IPS-20b (cell line): Measurements from ENCODE around the gene SHROOM1.

Source experiments
- H3K27ac ChIP-seq: one replicate; pipeline ENCODE4 v1.5.1; 2013; ENCODE audit warnings: low read length
- H3K27me3 ChIP-seq: 2 replicates; pipeline ENCODE4 v1.6.1; 2013; ENCODE audit warnings: mild to moderate bottlenecking, low read length, inconsistent platforms; ENCODE audit not compliant: insufficient read depth
- H3K36me3 ChIP-seq: 2 replicates; pipeline ENCODE4 v1.6.1; 2013; ENCODE audit warnings: low read depth, mild to moderate bottlenecking, inconsistent platforms, low read length, moderate library complexity; ENCODE audit not compliant: insufficient read depth
- H3K4me1 ChIP-seq: 2 replicates; pipeline ENCODE4 v1.6.1; 2013; ENCODE audit warnings: mild to moderate bottlenecking, control low read depth, inconsistent platforms, low read length, moderate library complexity; ENCODE audit not compliant: insufficient read depth
- H3K4me3 ChIP-seq: 2 replicates; pipeline ENCODE4 v1.5.1; 2013; ENCODE audit warnings: mild to moderate bottlenecking, low read length, inconsistent platforms
- H3K9ac ChIP-seq: 2 replicates; pipeline ENCODE4 v1.6.1; 2013; ENCODE audit warnings: low read depth, mild to moderate bottlenecking, inconsistent platforms, low read length, moderate library complexity
- H3K9me3 ChIP-seq: 2 replicates; pipeline ENCODE4 v1.6.1; 2013; ENCODE audit warnings: mild to moderate bottlenecking, low read depth, low read length, inconsistent platforms; ENCODE audit not compliant: insufficient read depth

Gene SHROOM1

GRCh38 chr5:132830436-132831094 is at the start of gene SHROOM1:
SHROOM1 (minus strand) TSS chr5:132830647; CDS start chr5:132826140, 4,507 bp downstream.
- H3K4me3 ChIP-seq, result peak within 1 kb of the TSS; percentile 68
- no peak within 1 kb of the TSS for H3K27ac ChIP-seq
- no peaks in the 10 kb centered on the region for H3K9me3 ChIP-seq
- H3K36me3 ChIP-seq, result no peaks in the 10 kb centered on the region
- H3K27me3 ChIP-seq, result peaks cover 84% of the 10 kb centered on the region
- peaks cover 3% of the 10 kb centered on the region for H3K4me1 ChIP-seq
- H3K9ac ChIP-seq, result no peak within 1 kb of the TSS

DNA sequence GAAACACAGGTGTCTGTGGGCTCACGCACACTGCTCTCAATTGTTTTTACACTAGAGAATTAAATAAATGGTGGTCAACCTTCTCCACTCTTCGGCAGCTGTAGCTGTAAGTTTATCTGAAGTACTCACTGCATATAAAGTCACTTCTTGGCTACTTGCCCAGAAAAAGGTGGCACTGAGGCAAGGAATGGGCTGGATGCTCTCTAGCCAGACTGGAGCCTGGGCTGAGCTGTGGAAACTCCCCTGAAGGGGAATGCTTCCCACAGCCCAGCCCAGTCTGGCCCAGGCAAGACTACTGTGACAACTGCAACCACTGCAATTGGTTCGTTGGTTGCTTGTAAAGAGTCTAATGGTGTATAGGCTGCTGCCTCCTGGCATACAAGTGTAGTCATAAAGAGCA is 47.5 kb upstream of the SHROOM1 start:
- Histone ChIP-seq H3K4me3 (no peak overlapping the region), H3K9ac (no peak overlapping the region), H3K9me3 (no peaks in the 10 kb centered on the region), H3K4me1 (no peaks in the 10 kb centered on the region), H3K27me3 (no peaks in the 10 kb centered on the region), H3K27ac (no peak overlapping the region), H3K36me3 (peaks cover 66% of the 10 kb centered on the region)

DNA sequence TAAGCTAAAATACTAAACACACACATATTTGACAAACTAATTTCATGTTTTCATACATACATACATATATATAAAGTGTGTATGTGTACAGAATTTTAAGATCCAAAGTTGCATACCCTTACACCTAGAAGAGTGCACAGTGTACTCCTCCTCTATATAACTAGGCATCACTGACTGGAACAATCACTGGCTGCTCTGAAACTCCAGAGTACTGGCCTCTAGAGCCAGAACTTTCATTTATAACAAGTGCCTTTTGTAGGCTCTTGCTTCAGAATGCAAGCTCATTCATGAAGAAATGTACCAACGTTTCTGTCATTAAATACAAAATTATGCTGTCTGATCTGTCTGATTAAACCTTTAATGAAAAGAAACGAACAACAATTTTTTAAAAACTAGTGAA is 47.0 kb upstream of the SHROOM1 start:
- Histone ChIP-seq H3K9me3 (no peaks in the 10 kb centered on the region), H3K27ac (no peak overlapping the region)

GRCh38 chr5:132876020-132876759 is 45.7 kb upstream of the SHROOM1 start:
- no peaks in the 10 kb centered on the region for H3K27me3 ChIP-seq
- peaks cover 64% of the 10 kb centered on the region for H3K36me3 ChIP-seq
- H3K4me1 ChIP-seq, result no peaks in the 10 kb centered on the region
- H3K27ac ChIP-seq, result no peak overlapping the region
- H3K9ac ChIP-seq, result no peak overlapping the region
- H3K4me3 ChIP-seq, result no peak overlapping the region
- no peaks in the 10 kb centered on the region for H3K9me3 ChIP-seq

More for the DNA sequence above, 47.0 kb upstream of the SHROOM1 start:
- Histone ChIP-seq H3K36me3 (peaks cover 66% of the 10 kb centered on the region), H3K4me1 (no peaks in the 10 kb centered on the region), H3K27me3 (no peaks in the 10 kb centered on the region), H3K4me3 (no peak overlapping the region), H3K9ac (no peak overlapping the region)

DNA sequence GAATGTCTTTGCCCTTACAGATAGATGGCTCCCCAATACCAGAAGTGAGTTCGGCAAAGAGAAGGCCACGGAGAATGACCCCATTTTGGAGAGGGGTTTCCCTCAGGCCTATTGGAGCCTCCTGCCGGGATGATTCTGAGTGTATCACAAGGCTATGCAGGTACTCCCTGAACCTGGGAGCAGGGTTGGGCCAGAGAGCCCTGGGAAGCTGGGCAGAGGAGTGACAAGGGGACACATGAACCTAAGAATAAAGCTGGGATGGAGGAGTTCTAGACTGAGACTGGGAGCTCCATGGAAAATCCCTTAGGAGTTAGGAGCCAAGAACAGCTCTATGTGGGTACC is 43.5 kb upstream of the SHROOM1 start:
- no peaks in the 10 kb centered on the region for H3K4me1 ChIP-seq
- no peaks in the 10 kb centered on the region for H3K27me3 ChIP-seq
- H3K9ac ChIP-seq, result no peak overlapping the region
- H3K4me3 ChIP-seq, result no peak overlapping the region
- no peak overlapping the region for H3K27ac ChIP-seq
- no peaks in the 10 kb centered on the region for H3K9me3 ChIP-seq
- peaks cover 59% of the 10 kb centered on the region for H3K36me3 ChIP-seq

DNA sequence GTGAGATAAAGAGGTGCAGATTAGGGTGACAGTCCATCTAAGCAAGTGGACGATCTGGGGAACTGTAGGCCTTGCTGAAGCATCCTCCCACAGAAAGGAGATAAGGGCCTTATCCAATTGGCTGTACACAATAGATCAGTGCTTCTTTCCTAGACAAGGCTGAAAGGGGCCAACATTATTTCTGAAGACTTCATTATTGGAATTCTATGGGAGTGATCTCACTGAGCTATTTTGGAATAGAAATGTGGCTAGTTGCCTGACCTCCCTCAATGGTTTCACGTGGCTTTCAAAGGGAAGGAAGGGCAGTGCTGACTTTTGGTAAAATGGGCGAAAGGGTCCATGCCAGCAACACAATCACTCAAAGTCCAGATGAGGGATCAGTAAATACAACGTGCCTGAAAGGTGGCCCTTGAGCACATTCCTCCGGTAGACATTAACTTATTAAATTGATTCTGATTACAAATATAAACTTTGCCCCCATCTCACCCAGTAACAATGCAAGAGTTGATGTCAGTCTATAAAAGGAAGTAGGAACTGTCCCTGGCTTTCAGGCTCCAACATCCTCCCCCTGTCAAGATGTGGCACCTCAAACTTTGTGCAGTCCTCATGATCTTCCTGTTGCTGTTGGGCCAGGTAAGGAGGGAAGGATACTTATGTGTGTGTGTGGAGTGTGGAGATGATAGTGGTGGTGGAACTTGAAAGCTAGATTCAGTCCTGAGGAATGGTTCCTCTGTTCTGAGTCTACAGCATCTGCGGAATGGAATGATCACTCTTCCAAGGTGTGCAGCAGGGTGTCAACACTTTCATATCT is 42.9 kb upstream of the SHROOM1 start, which contains the start of gene LEAP2:
Gene LEAP2 (plus strand): TSS at position 550 of the 811 bp plus-strand sequence. CDS start 27 bp downstream, at position 577.
- Histone ChIP-seq H3K36me3 (peaks cover 59% of the 10 kb centered on the region), H3K27ac (no peak within 1 kb of the TSS), H3K4me1 (no peaks in the 10 kb centered on the region), H3K9me3 (no peaks in the 10 kb centered on the region), H3K4me3 (no peak within 1 kb of the TSS), H3K27me3 (no peaks in the 10 kb centered on the region), H3K9ac (no peak within 1 kb of the TSS)

GRCh38 chr5:132872788-132873118 is 42.3 kb upstream of the SHROOM1 start:
- Histone ChIP-seq H3K4me3 (no peak overlapping the region), H3K27ac (no peak overlapping the region), H3K36me3 (peaks cover 59% of the 10 kb centered on the region), H3K27me3 (no peaks in the 10 kb centered on the region), H3K4me1 (no peaks in the 10 kb centered on the region), H3K9ac (no peak overlapping the region), H3K9me3 (no peaks in the 10 kb centered on the region)

- Histone ChIP-seq H3K9me3 (no peaks in the 10 kb centered on the region), H3K4me1 (peaks cover 2% of the 10 kb centered on the region; the same call in 1 of the 2 replicates), H3K9ac (no peak overlapping the region), H3K4me3 (no peak overlapping the region), H3K36me3 (peaks cover 53% of the 10 kb centered on the region), H3K27me3 (no peaks in the 10 kb centered on the region), H3K27ac (no peak overlapping the region)
Observed at GRCh38 chr5:132871459-132872284, 41.2 kb upstream of the SHROOM1 start.

DNA sequence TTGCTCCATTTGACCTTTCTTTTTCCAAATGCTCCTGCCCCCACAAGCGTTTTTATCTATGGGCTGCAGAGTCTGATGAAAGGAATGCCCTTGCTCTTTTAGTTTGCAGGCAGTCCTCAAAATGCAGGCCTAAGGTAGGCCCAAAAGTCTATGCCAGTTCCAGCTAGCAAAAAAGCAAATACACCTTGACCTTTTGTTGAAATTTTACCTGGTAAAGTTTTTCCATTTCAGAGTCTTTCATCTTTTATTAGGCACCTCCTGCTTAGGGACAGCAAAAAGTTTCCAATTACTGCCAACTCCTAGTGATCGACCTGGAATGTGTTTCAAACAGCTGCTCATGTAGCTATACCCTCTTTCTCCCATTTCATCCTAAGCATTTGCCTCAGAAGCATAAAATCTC is 40.4 kb upstream of the SHROOM1 start:
- Histone ChIP-seq H3K9me3 (no peaks in the 10 kb centered on the region), H3K27me3 (no peaks in the 10 kb centered on the region), H3K9ac (no peak overlapping the region), H3K4me1 (peaks cover 2% of the 10 kb centered on the region; the same call in 1 of the 2 replicates), H3K27ac (no peak overlapping the region), H3K4me3 (no peak overlapping the region), H3K36me3 (peaks cover 45% of the 10 kb centered on the region)

DNA sequence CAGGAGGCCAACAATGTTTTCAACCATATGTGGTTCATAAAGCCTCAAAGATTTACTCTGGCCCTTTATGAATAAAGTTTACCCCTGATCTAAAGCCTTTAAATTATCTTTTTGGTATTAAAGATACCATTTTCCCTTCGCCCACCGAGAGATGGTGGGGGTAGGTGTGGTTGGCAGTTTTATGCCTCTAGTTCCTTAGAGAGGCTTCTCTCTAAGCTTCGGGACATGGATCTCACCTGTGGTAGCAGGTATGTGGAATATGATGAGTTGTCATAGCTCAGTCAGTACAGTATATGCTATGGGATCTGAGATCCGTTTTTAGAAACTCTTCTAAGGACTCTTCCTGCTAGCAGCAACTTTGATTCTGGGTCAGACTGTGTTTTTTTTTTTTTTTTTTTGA is 38.3 kb upstream of the SHROOM1 start:
- Histone ChIP-seq H3K36me3 (peaks cover 45% of the 10 kb centered on the region), H3K27ac (no peak overlapping the region), H3K4me1 (peaks cover 2% of the 10 kb centered on the region; the same call in 1 of the 2 replicates), H3K9ac (no peak overlapping the region), H3K9me3 (no peaks in the 10 kb centered on the region), H3K27me3 (no peaks in the 10 kb centered on the region), H3K4me3 (no peak overlapping the region)

GRCh38 chr5:132867046-132867451 is 36.6 kb upstream of the SHROOM1 start:
- peaks cover 2% of the 10 kb centered on the region; the same call in 1 of the 2 replicates for H3K4me1 ChIP-seq
- no peaks in the 10 kb centered on the region for H3K9me3 ChIP-seq
- peak overlapping the region; percentile 97 for H3K9ac ChIP-seq
- peaks cover 36% of the 10 kb centered on the region for H3K36me3 ChIP-seq
- H3K27me3 ChIP-seq, result no peaks in the 10 kb centered on the region
- peak overlapping the region; percentile 76 for H3K27ac ChIP-seq
- H3K4me3 ChIP-seq, result peak overlapping the region; percentile 98
